HUES6 (cell line): ENCODE results near the gene MS4A4A.

ENCODE experiments used
- H3K27ac ChIP-seq: 2 replicates; pipeline ENCODE4 v1.7.0; 2013; ENCODE audit warnings: low read depth, mild to moderate bottlenecking, low read length, inconsistent platforms
- H3K27me3 ChIP-seq: 2 replicates; pipeline ENCODE4 v1.6.1; 2013; ENCODE audit warnings: low read length; ENCODE audit not compliant: control insufficient read depth, insufficient read depth
- H3K36me3 ChIP-seq: 2 replicates; pipeline ENCODE4 v1.6.1; 2013; ENCODE audit warnings: low read length; ENCODE audit not compliant: control insufficient read depth, insufficient read depth
- H3K4me1 ChIP-seq: 2 replicates; pipeline ENCODE4 v1.6.1; 2013; ENCODE audit warnings: low read length; ENCODE audit not compliant: control insufficient read depth, insufficient read depth
- H3K4me3 ChIP-seq: 2 replicates; pipeline ENCODE4 v1.5.1; 2013; ENCODE audit warnings: low read depth, low read length
- H3K9ac ChIP-seq: one replicate; pipeline ENCODE4 v1.6.1; 2013; ENCODE audit warnings: mild to moderate bottlenecking, low read length
- H3K9me3 ChIP-seq: 2 replicates; pipeline ENCODE4 v1.6.1; 2013; ENCODE audit warnings: low read depth, low read length; ENCODE audit not compliant: control insufficient read depth, insufficient read depth

The MS4A4A gene

GRCh38 chr11:60349990-60350389, 69.5 kb downstream of the MS4A4A start:
- Histone ChIP-seq H3K9me3 (0 out of 2 replicates have a peak, but pooled peaks cover 11% of the 10 kb centered on the region), H3K4me1 (no peaks in the 10 kb centered on the region), H3K27ac (no peak overlapping the region), H3K27me3 (no peaks in the 10 kb centered on the region), H3K4me3 (no peak overlapping the region), H3K36me3 (no peaks in the 10 kb centered on the region), H3K9ac (no peak overlapping the region)

DNA sequence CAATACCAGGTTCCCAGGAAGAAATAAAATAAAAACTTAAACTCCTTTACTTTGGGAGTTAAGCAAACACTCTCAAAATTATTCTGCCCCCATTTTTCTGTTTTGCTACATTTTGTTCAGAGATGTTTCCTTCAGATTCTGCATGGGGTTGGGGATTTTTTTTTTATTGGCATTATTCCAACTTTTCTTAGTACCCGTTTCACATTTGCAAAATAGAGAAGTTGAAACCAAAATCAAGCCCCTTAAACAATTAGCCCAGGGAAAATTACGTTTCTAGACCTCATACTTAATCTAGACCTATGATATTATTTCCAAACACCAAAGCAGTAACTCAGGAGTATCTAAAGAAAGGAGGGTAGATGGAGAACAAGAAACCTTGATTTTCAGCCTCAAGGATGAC, 77.3 kb downstream of the MS4A4A start:
- Histone ChIP-seq H3K27ac (no peak overlapping the region), H3K4me1 (no peaks in the 10 kb centered on the region), H3K9me3 (peaks cover 45% of the 10 kb centered on the region), H3K27me3 (no peaks in the 10 kb centered on the region), H3K36me3 (no peaks in the 10 kb centered on the region), H3K9ac (no peak overlapping the region), H3K4me3 (no peak overlapping the region)
